GM12873 (cell line): Measurements from ENCODE around the gene ZCCHC8.

Experiments used
- CTCF ChIP-seq: IDR thresholded peaks from 2 replicates; pipeline ENCODE4 v1.5.1; 2012; ENCODE audit warnings: low read depth, mild to moderate bottlenecking, moderate library complexity, low read length, control low read depth; ENCODE audit not compliant: insufficient read depth; ENCODE audit errors: missing control alignments

ZCCHC8 gene

DNA sequence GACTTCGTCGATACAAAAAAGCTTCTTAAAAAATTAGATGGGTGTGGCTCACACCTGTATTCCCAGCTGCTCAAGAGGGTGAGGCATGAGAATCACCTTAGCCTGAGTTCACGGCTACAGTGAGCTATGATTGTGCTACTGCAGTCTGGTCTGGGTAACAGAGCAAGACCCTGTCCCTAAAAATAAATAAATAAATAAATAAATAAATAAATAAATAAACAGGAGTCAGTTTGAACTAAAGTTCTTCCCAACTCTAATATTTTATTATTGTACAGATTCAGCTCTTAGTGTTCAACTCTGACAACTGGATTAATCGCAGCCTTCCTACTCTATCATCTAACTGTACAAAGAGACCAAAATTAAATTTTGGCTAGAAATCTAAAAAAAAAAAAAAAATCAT lies 65.5 kb downstream of the ZCCHC8 start:
- TF ChIP-seq CTCF, result no peak

DNA sequence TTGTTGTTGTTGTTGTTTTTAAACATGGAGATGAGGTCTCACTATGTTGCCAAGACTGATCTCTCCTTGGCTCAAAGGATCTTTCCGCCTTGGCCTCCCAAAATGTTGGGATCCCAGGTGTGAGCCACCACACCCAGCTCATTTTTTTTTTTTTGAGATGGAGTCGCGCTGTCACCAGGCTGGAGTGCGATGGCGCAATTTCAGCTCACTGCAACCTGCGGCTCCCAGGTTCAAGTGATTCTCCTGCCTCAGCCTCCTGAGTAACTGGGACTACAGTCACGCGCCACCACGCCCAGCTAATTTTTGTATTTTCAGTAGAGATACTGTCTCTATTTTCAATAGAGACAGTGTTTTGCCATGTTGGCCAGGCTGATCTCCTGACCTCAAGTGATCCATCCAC lies 73.3 kb downstream of the ZCCHC8 start:
- TF ChIP-seq CTCF, result no peak

- no peak for TF ChIP-seq CTCF
These were observed 77.2 kb downstream of the ZCCHC8 start for GRCh38 chr12:122423258-122424165.

GRCh38 chr12:122422730-122423257 lies 77.9 kb downstream of the ZCCHC8 start:
- TF ChIP-seq CTCF, result no peak

GRCh38 chr12:122421821-122422729 lies 78.7 kb downstream of the ZCCHC8 start, which contains the start of gene CLIP1:
CLIP1 (minus strand) TSS chr12:122422669; CDS start chr12:122380452, 42,217 bp downstream.
- TF ChIP-seq CTCF, result peak; percentile 56
